HepG2 (cell line): Measurements from ENCODE around the gene CHM. TPM values are rescaled to one million over a fixed set of nuclear protein-coding genes. Genes with fewer than 3 reads are reported as not detected.

Experiments used
- CSRNP1 ChIP-seq: sonication (generic); formaldehyde crosslinking; IDR thresholded peaks from 2 replicates; pipeline ENCODE4 v1.8.1; 2023; ENCODE audit warnings: mild to moderate bottlenecking, missing genetic modification reagents
- FOXK1 ChIP-seq: sonication (generic); formaldehyde crosslinking; IDR thresholded peaks from 2 replicates; pipeline ENCODE4 v1.4.0; 2020; ENCODE audit warnings: low read depth, missing genetic modification reagents, borderline replicate concordance
- JARID2 ChIP-seq: sonication (generic); formaldehyde crosslinking; IDR thresholded peaks from 2 replicates; pipeline ENCODE4 v1.8.1; 2023; ENCODE audit warnings: missing genetic modification reagents, inconsistent platforms; ENCODE audit not compliant: insufficient replicate concordance
- LCORL ChIP-seq, 2 experiments: fragments of 450-650 bp in 1 of 2; sonication (generic) in 1 of 2; formaldehyde crosslinking in 1 of 2; IDR thresholded peaks; 2 replicates each; pipeline versions ENCODE4 v1.5.0 to v1.6.1; 2017 to 2020; ENCODE audit warnings: antibody characterized with exemption in 1 of 2, missing genetic modification reagents in 1 of 2
- PHF20 ChIP-seq: sonication (generic); formaldehyde crosslinking; IDR thresholded peaks from 2 replicates; pipeline ENCODE4 v1.5.0; 2020; ENCODE audit warnings: mild to moderate bottlenecking, missing genetic modification reagents
- SOX6 ChIP-seq, 2 experiments: fragments of 450-650 bp in 1 of 2; sonication (generic) in 1 of 2; formaldehyde crosslinking in 1 of 2; IDR thresholded peaks; 2 replicates each; pipeline versions ENCODE4 v1.4.0 to v1.6.1; 2017 to 2020; ENCODE audit warnings: antibody characterized with exemption in 1 of 2, mild to moderate bottlenecking in 1 of 2, missing genetic modification reagents in 1 of 2
- TCF7L2 ChIP-seq: IDR thresholded peaks from 2 replicates; pipeline ENCODE4 v1.6.1; 2011; ENCODE audit warnings: mild to moderate bottlenecking, low read depth, low read length, moderate library complexity
- TFDP2 ChIP-seq: sonication (generic); formaldehyde crosslinking; IDR thresholded peaks from 2 replicates; pipeline ENCODE4 v1.4.0; 2020; ENCODE audit warnings: missing genetic modification reagents
- TGIF2 ChIP-seq: IDR thresholded peaks from 2 replicates; pipeline ENCODE4 v1.6.1; 2016; ENCODE audit warnings: control low read depth, missing compliant biosample characterization
- ZBTB46 ChIP-seq: sonication (generic); formaldehyde crosslinking; IDR thresholded peaks from 2 replicates; pipeline ENCODE4 v1.4.0; 2020; ENCODE audit warnings: mild to moderate bottlenecking, missing genetic modification reagents, borderline replicate concordance
- ZNF281 ChIP-seq: sonication (generic); formaldehyde crosslinking; IDR thresholded peaks from 2 replicates; pipeline ENCODE4 v1.4.0; 2020; ENCODE audit warnings: missing genetic modification reagents, borderline replicate concordance
- ZNF326 ChIP-seq: sonication (generic); formaldehyde crosslinking; IDR thresholded peaks from 2 replicates; pipeline ENCODE4 v1.4.0; 2020; ENCODE audit warnings: missing genetic modification reagents, borderline replicate concordance
- ZNF350 ChIP-seq: sonication (generic); formaldehyde crosslinking; IDR thresholded peaks from 2 replicates; pipeline ENCODE4 v1.4.0; 2020; ENCODE audit warnings: mild to moderate bottlenecking, low read depth, missing genetic modification reagents, borderline replicate concordance
- polyA plus RNA-seq, 8 experiments: library from polyadenylated mRNA; depleted of rRNA in 3 of 8; stranded (reverse) in 7 of 8; unstranded in 1 of 8; fragments of >200 nt; fragmentation: Illumina TruSeq in 4 of 8; extraction: Trizol in 4 of 8; gene quantifications; 2 replicates each; pipeline versions ENCODE4 v1.2.1 to v1.2.3, GENCODE V29; 2011 to 2016; ENCODE audit warnings: low read depth in 4 of 8, missing spikeins in 1 of 8, mixed read lengths in 1 of 8; ENCODE audit not compliant: insufficient read depth in 1 of 8
- total RNA-seq, 5 experiments: library from RNA; depleted of rRNA; stranded (reverse); fragments of >200 nt; fragmentation: Illumina TruSeq; extraction: Trizol; gene quantifications; 2 replicates each; pipeline ENCODE4 v1.2.3, GENCODE V29; 2016; ENCODE audit warnings: low read depth in 1 of 5

The CHM gene
- total and polyA plus RNA-seq, 2 of the 13 experiments (the other 11 are each of a cell fraction or from before 2014, with no cell fraction given), result 15.1 to 15.5 TPM

- no peak for TF ChIP-seq SOX6 (IDR thresholded peaks at IDR 0.05)
- TF ChIP-seq SOX6 (CRISPR knock-in tag; IDR thresholded peaks at IDR 0.05), result peak; percentile 59
- no peak for TF ChIP-seq TCF7L2
- TF ChIP-seq PHF20 (CRISPR knock-in tag), result no peak
- no peak for TF ChIP-seq ZNF350 (CRISPR knock-in tag)
- peak; percentile 96 for TF ChIP-seq ZNF281 (CRISPR knock-in tag)
- TF ChIP-seq TFDP2 (CRISPR knock-in tag), result no peak
- no peak for TF ChIP-seq TGIF2 (CRISPR knock-in tag)
- TF ChIP-seq ZNF326 (CRISPR knock-in tag), result no peak
- TF ChIP-seq JARID2 (CRISPR knock-in tag), result no peak
- no peak for TF ChIP-seq CSRNP1 (CRISPR knock-in tag)
- TF ChIP-seq ZBTB46 (CRISPR knock-in tag), result no peak
- TF ChIP-seq FOXK1 (CRISPR knock-in tag), result peak; percentile 24; the same call in 1 of the 2 replicates
- no peak for TF ChIP-seq LCORL (IDR thresholded peaks at IDR 0.05)
- TF ChIP-seq LCORL (CRISPR knock-in tag; IDR thresholded peaks at IDR 0.05), result no peak
- TF ChIP-seq, all 625 proteins: peak for 51
Measured at GRCh38 chrX:86002076-86002896, 45.1 kb downstream of the CHM start (continued).
